ACC112 (cell line): ENCODE measurements around the gene NALF2.

ENCODE experiments used
- H2AFZ ChIP-seq: fragments of 200-600 bp; sonication (generic); one replicate; pipeline ENCODE4 v1.6.0; 2017; ENCODE audit warnings: antibody characterized with exemption, low read length; ENCODE audit not compliant: unreplicated experiment
- H3K27ac ChIP-seq: fragments of 200-600 bp; sonication (generic); 2 replicates; pipeline ENCODE4 v1.5.1; 2014; ENCODE audit warnings: low read depth, mild to moderate bottlenecking, antibody characterized with exemption, low read length, moderate library complexity
- H3K27me3 ChIP-seq: fragments of 200-600 bp; sonication (generic); 2 replicates; pipeline ENCODE4 v1.6.1; 2014; ENCODE audit warnings: mild to moderate bottlenecking, antibody characterized with exemption, low read length, moderate library complexity, mixed read lengths; ENCODE audit not compliant: insufficient read depth
- H3K36me3 ChIP-seq: fragments of 200-600 bp; sonication (generic); 2 replicates; pipeline ENCODE4 v1.6.1; 2016; ENCODE audit warnings: mild to moderate bottlenecking, antibody characterized with exemption, low read length, moderate library complexity, mixed read lengths; ENCODE audit not compliant: insufficient read depth
- H3K4me1 ChIP-seq: fragments of 200-600 bp; sonication (generic); one replicate; pipeline ENCODE4 v1.6.1; 2016; ENCODE audit warnings: low read length, mixed read lengths; ENCODE audit not compliant: insufficient read depth, unreplicated experiment, control insufficient read depth
- H3K4me3 ChIP-seq: fragments of 200-600 bp; sonication (generic); 2 replicates; pipeline ENCODE4 v1.5.1; 2014; ENCODE audit warnings: mild to moderate bottlenecking, low read depth, low read length
- H3K79me2 ChIP-seq: fragments of 200-600 bp; sonication (generic); one replicate; pipeline ENCODE4 v1.6.0; 2016; ENCODE audit warnings: low read length; ENCODE audit not compliant: control insufficient read depth, unreplicated experiment, insufficient read depth

The NALF2 gene

GRCh38 chrX:69504626-69505612, 793 bp downstream of the NALF2 start:
- H3K4me1 ChIP-seq: no peaks in the 10 kb centered on the region
- no peak overlapping the region for H3K27ac ChIP-seq
- peaks cover 16% of the 10 kb centered on the region for H3K27me3 ChIP-seq
- H2AFZ ChIP-seq: no peak overlapping the region
- no peaks in the 10 kb centered on the region for H3K79me2 ChIP-seq
- H3K4me3 ChIP-seq: no peak overlapping the region
- no peaks in the 10 kb centered on the region for H3K36me3 ChIP-seq

GRCh38 chrX:69505772-69506616, 1.9 kb downstream of the NALF2 start:
- H2AFZ ChIP-seq: no peak overlapping the region
- H3K27ac ChIP-seq: no peak overlapping the region
- H3K36me3 ChIP-seq: no peaks in the 10 kb centered on the region
- no peaks in the 10 kb centered on the region for H3K4me1 ChIP-seq
- H3K27me3 ChIP-seq: peaks cover 16% of the 10 kb centered on the region
- no peak overlapping the region for H3K4me3 ChIP-seq
- H3K79me2 ChIP-seq: no peaks in the 10 kb centered on the region

- Histone ChIP-seq H3K4me1 (no peaks in the 10 kb centered on the region), H3K4me3 (no peak overlapping the region), H2AFZ (no peak overlapping the region), H3K36me3 (no peaks in the 10 kb centered on the region), H3K79me2 (no peaks in the 10 kb centered on the region), H3K27ac (no peak overlapping the region), H3K27me3 (peaks cover 16% of the 10 kb centered on the region)
Observed at GRCh38 chrX:69506617-69507499, 2.7 kb downstream of the NALF2 start.

- Histone ChIP-seq H3K79me2 (no peaks in the 10 kb centered on the region), H3K4me1 (no peaks in the 10 kb centered on the region), H2AFZ (no peak overlapping the region), H3K36me3 (no peaks in the 10 kb centered on the region), H3K4me3 (no peak overlapping the region), H3K27me3 (peaks cover 16% of the 10 kb centered on the region), H3K27ac (no peak overlapping the region)
Observed at GRCh38 chrX:69507500-69507789, 3.3 kb downstream of the NALF2 start.

DNA sequence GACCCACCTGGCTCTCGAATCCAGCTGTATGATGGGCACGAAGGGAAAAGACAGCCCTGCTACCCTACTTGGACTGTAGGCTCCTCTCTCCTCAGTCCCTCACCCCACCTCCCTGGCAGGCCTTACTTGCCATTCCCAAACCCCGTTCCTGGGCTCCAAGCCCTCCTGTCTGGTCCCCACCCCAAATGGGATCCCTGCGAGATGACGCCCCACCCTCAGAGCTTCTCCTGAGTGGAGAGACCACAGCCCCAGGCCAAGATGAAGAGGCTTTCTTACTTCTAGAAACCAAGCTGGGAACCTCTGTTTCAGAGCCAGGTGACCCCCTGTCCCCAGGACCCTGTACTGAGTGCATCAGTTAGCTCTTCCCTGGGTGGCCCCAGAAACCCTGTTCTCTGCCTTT, 4.5 kb downstream of the NALF2 start:
- Histone ChIP-seq H3K79me2 (no peaks in the 10 kb centered on the region), H3K27ac (no peak overlapping the region), H3K27me3 (peaks cover 12% of the 10 kb centered on the region), H3K4me3 (no peak overlapping the region), H3K36me3 (no peaks in the 10 kb centered on the region), H3K4me1 (no peaks in the 10 kb centered on the region), H2AFZ (no peak overlapping the region)

GRCh38 chrX:69510137-69510715, 6.1 kb downstream of the NALF2 start:
- H3K4me3 ChIP-seq: no peak overlapping the region
- H3K27me3 ChIP-seq: peaks cover 12% of the 10 kb centered on the region
- H3K27ac ChIP-seq: no peak overlapping the region
- H3K36me3 ChIP-seq: no peaks in the 10 kb centered on the region
- H3K4me1 ChIP-seq: no peaks in the 10 kb centered on the region
- no peaks in the 10 kb centered on the region for H3K79me2 ChIP-seq
- H2AFZ ChIP-seq: no peak overlapping the region

GRCh38 chrX:69510914-69511513, 6.9 kb downstream of the NALF2 start:
- H3K4me3 ChIP-seq: no peak overlapping the region
- H3K27me3 ChIP-seq: peaks cover 6% of the 10 kb centered on the region
- no peaks in the 10 kb centered on the region for H3K36me3 ChIP-seq
- no peaks in the 10 kb centered on the region for H3K79me2 ChIP-seq
- no peaks in the 10 kb centered on the region for H3K4me1 ChIP-seq
- no peak overlapping the region for H3K27ac ChIP-seq
- H2AFZ ChIP-seq: no peak overlapping the region

DNA sequence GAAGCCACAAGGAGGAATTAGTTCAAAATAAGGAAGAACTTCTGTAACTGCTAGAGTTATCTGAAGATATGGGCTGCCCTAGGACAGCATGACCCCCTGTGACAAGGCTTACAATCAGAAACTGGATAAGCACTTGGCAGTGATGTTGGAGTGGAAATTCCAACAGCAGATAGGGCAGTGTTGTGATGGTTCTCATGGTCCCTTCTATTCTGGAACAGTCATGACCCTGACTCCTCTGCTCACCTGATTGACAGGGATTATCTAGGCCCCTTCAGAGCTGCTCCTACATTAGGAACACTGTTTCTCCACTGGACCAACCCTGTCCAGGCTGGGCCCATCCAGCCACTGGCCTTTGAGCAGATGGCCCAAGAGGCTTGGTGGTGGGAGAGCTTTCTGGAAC, 17.9 kb downstream of the NALF2 start:
- Histone ChIP-seq H3K36me3 (no peaks in the 10 kb centered on the region), H3K27me3 (no peaks in the 10 kb centered on the region), H3K27ac (no peak overlapping the region), H3K4me1 (no peaks in the 10 kb centered on the region), H3K4me3 (no peak overlapping the region), H3K79me2 (no peaks in the 10 kb centered on the region), H2AFZ (no peak overlapping the region)

DNA sequence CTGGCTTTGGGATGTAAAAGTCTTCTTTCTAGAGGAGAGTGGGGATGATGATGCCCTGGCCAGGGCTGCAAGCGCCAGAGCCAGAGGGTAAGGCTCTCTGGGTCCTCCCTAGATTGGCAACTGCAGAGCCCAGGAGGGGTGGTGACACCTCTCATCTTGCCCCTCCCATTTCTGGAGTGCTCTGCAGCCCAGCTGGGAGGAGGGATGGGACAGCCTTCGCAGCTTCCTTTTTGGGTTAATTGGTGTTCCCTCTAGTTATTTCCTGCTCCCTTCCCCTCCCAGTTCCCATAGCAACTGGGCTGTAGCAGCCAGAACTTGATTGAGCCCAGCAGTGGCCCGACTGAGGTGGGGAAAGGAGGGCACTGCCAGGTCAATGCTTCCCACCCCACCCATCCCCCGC, 19.2 kb downstream of the NALF2 start:
- H3K4me1 ChIP-seq: no peaks in the 10 kb centered on the region
- H3K27me3 ChIP-seq: no peaks in the 10 kb centered on the region
- no peak overlapping the region for H2AFZ ChIP-seq
- H3K4me3 ChIP-seq: no peak overlapping the region
- no peak overlapping the region for H3K27ac ChIP-seq
- H3K36me3 ChIP-seq: no peaks in the 10 kb centered on the region
- H3K79me2 ChIP-seq: no peaks in the 10 kb centered on the region
